NOMO-1 (cell line): ENCODE measurements around the gene ITPRID2.
"Not testable (repeated sequence)": the region's sequence is repeated elsewhere in the genome, so short reads cannot be mapped to it uniquely, and the experiment has no call there.

Experiments
- DNase-seq, 2 experiments: peaks; one replicate each; lab custom pipeline; 2025; ENCODE audit not compliant: unreplicated experiment in 2 of 2; lab: John Stamatoyannopoulos, UW

The ITPRID2 gene

DNA sequence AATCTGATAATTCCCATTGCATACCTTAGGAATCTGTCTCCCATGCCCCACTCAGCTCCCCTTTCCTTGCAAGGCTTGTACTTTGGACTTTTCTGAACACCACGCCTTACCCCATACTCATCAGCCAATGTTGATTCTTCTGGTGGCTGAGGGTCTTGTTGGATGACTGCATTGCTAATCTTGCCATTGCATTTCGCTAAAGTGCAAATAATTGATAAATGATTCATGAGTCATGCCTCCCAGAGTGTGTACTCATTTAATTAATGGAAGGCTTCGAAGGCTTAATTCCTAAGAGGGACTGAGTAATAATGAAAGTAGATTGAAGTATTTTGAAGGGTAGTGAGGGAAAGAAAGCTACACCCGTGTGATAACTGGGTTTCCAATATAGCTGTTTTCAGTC lies 66.1 kb downstream of the ITPRID2 start:
- DNase-seq: no peak

DNA sequence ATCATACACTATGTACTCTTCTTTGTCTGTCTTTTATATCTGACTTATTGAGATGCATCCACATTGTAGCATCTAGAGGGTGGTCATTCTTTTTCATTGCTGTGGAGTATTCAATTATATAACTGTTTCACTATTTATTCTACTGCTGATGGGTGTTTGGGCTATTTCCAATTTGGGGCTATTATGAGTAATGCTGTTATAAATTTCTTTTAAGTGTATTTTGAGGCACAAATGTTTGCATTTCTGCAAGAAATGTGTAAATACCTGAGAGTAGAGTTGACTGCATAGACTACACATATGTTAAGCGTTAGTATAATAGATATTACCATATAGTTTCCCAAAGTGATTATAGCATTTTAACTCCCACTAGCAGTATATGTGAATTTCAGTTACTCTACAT lies 67.2 kb downstream of the ITPRID2 start:
- DNase-seq: no peak

DNA sequence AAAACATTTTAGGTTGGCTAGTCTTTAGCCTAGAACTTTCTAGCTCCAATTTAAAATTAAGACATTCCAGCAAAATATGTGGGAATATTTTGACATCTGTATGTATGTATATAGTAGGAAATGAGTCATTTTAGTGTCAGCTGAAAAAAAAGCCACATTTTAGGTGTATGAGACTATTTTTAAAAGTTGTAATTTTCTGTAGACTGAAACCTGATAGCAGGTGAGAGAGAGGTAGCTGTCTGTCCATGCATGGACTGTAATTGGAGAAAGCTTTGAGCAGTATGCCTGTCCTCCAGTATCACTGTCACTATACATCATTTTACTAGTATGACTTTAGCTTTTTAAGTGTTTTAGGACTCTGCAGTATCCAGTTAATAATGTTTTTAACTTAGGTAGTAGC lies 68.0 kb downstream of the ITPRID2 start:
- DNase-seq: no peak

DNA sequence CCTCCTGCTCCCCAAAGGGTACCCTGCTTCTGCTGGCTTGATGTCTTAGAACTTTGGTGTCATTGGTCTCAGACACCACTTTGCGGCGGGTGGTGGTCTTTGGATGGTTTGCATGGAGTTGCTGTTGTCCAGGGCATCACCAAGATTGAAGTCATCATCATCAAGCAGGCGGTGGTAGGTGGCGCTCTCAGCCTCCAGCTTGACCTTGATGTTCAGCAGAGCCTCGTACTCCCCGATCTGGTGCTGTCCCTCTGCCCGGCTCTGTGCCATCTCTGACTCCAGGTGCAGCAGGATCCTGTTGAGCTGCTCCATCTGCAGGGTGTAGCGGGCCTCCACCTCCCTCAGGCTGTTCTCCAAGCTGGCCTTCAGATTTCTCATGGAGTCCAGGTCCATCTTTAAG lies 69.6 kb downstream of the ITPRID2 start:
- DNase-seq: not testable (repeated sequence)

DNA sequence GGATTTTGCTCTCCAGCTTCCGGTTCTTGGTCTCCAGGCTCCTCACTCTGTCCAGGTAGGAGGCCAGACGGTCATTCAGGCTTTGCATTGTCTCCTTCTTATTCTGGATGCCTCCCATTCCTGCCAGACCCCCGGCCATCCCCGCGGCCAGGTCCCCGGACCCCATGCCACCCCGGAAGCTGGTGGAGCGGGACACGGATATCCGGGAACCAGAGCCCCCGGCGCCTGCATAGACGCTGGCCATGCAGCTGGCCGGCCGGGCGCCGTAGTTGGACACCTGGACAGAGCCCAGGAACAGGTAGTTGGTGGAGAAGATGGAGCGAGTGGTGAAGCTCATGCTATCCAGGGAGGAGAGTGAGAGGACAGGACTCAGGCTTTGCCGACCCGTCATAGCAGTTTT lies 70.6 kb downstream of the ITPRID2 start:
- no peak for DNase-seq

DNA sequence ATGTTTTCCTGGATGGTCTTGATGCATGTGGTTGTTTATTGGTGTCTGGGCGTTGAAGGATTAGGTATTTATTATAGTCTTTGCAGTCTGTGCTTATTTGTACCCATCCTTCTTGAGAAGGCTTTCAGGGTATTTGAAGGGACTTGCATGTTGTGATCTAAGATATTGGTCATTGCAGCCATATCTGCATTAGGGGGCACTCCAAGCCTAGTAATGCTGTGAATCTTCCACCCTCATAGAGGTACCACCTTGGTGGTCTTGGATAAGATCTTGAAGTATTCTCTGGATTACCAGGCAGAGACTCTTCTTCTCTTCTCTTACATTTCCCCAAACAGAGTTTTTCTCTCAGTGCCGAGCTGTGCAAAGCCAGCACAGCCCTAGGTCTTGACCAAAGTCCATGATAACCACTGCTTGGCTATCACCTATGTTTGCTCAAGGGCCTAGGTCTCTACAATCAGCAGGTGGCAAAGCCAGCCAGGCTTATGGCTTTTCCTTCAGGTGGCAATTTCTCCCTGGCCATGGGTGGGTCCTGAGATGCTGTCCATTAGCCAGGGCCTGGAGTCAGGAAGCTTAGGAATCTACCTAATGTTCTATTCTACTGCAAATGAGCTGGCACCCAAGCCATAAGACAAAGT lies 78.7 kb downstream of the ITPRID2 start:
- DNase-seq: no peak

DNA sequence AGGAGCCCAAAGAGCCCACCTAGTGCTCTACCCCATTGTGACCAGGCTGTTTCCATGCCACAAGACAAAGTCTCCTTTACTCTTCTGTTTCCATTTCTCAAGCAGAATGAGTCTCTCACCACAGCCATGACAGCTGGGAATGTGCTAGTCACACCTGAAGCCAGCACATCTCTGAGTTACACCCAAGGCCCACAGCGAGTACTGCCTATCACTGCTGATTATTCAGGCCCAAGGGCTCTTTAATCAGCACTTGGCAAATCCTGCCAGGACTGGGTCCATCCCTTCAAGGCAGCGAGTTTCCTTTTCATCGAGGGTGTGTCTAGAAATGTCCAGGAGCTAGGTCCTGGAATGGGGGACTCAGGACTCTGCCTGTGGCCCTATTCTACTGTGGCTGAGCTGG lies 79.5 kb downstream of the ITPRID2 start:
- no peak for DNase-seq

DNA sequence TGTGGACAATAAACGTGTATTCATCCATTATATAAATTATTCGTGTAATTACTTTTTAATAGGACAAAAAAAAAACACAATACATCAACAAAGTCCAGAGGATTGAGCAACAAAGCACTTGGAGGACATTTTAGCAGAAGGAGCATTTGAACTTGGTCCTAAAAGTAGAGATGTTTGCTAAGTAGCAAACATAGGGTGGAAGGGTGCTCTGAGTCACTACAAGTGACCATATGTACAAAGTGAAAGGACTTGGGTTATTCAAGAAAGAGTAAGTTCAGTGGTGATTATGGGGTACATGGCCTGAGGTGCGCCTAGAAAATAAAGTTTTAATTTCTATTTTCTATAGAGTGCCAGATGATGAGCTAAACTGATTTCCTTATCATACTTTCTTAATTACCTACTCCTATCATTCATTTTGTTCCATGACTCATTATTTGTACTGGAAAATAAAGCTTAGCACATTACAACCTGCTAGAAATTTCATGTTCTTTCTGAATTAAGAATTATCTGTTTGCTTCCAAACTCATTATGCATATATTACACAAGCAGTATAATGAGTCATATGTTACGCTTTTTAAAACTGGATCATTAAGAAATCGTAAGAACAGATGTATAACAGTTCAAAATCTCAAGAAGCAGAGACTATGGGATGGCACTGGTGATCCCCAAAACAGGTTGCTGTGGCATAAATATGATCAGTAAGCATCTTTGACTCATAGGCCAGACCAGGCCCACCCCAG lies 81.1 kb downstream of the ITPRID2 start:
- no peak for DNase-seq

DNA sequence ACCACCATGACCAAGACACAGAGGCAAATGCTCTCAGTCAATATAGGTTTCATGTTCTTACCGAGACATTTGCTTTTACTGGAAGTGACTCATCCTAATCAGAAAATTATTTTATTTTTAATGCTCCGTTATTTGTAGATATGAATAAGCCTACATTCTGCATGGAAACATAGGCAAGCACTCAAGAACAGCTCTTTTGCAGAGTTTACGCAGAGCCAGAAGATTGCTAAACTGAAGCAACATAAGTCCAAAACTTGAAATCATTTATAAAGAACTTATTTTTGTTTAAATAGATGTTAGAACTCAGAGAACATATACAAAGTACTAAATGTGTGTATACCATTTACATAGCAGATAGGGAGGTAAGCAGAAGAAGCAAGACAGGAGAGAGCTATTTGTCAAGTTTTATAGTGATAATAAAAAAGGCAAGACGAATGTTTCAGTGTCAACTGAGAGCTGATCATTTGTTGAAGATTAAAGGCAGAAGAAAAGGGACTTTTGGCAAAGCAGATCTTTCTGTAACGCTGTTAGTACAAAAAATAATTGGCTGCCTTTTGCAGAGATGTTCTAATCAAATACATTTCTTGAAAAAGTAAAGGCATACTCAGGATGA lies 81.7 kb downstream of the ITPRID2 start:
- DNase-seq: no peak

DNA sequence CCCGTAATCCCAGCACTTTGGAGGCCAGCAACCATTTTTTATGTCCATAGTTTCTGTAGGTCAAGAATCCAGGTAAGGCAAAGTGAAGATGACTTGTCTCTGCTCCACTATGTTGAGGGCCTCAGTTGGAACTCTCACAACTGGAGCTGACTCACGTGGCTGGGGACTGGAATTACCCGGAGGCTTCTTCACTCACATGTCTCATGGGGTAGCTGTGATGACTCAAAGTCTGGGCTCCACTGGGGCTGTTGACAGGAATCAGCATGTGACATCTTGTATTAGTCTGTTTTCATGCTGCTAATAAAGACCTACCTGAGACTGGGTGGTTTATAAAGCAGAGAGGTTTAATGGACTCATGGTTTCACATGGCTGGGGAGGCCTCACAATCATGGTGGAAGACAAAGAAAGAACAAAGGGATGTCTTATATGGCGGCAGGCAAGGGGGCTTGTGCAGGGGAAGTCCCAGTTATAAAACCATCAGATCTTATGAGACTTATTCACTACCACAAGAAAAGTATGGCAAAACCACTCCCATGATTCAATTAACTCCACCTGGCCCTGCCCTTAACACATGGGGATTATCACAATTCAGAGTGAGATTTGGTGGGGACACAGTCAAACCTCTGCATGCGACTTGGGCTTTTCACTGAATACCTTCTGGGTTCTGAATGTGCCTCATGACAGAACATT lies 86.3 kb downstream of the ITPRID2 start:
- no peak for DNase-seq

DNA sequence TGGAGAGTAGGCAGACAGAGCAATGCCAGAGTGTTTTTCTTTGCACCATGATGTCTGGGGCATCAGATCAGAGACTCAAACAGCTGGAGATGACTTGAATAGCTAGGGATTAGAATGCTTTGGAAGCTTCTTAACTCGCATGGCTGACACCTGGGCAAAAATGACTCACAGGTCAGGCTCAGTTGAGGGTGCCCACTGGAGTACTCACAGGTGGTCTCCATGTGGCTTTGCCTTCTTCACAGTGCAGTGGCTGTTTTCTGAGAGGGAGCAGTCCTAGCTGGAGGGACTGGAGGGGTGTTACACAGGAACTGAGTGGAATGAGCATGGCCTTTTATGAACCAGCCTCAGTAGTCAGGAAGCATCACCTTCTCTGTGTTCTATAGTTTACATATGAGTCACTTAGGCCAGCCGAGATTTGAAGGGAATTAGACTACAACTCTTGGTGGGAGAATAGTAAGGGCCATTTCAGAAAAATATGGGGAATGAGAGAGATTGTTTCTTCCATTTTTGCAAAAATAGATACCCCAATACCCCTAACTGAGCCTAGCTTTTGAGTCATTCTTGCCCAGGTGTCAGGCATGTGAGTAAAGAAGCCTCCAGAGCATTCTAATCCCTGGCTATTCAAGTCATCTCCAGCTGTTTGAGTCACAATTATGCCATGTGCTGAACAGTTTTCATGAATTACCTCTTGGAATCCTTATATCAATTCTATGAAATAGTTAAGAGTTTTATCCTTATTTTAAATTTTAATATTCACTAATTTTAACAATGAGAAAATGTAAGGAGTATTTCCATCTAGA lies 87.0 kb downstream of the ITPRID2 start:
- DNase-seq: no peak
